LHCN-M2 (cell line): ENCODE data around the gene ANO6. TPM values are rescaled to one million over a fixed set of nuclear protein-coding genes. Genes with fewer than 3 reads are reported as not detected.
"Not testable (repeated sequence)": the region's sequence is repeated elsewhere in the genome, so short reads cannot be mapped to it uniquely, and the experiment has no call there.

Experiments used
- DNase-seq: peaks from one replicate; pipeline ENCODE4 v3.0.0-alpha.2; 2012; ENCODE audit warnings: low read depth
- total RNA-seq: library from RNA; depleted of rRNA; stranded (reverse); fragments of >200 nt; gene quantifications from 2 replicates; pipeline ENCODE4 v1.2.3, GENCODE V29; 2014

ANO6 gene
- total RNA-seq, 1 experiment from 2014 or later, result 50.0 TPM

DNA sequence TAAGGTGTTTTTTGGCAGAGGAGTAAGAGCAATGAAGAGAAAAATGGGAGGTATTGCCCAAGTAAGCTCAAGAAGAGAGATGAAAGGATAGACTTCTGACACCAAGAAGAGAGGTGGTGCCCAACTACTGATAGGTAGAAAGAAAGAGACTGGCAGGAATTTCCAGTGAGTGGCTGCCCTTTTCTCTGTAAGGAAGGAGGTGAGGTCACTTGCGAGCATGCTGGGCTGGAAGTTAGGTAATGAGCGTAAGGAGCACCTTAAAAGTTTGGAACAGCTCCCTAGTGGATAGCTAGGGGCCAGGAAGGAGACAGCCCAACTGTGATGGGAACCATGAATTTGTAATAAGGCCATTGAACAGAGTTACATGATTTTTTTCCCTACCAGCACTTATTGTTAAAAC is 127.0 kb downstream of the ANO6 start:
- no peak for DNase-seq

DNA sequence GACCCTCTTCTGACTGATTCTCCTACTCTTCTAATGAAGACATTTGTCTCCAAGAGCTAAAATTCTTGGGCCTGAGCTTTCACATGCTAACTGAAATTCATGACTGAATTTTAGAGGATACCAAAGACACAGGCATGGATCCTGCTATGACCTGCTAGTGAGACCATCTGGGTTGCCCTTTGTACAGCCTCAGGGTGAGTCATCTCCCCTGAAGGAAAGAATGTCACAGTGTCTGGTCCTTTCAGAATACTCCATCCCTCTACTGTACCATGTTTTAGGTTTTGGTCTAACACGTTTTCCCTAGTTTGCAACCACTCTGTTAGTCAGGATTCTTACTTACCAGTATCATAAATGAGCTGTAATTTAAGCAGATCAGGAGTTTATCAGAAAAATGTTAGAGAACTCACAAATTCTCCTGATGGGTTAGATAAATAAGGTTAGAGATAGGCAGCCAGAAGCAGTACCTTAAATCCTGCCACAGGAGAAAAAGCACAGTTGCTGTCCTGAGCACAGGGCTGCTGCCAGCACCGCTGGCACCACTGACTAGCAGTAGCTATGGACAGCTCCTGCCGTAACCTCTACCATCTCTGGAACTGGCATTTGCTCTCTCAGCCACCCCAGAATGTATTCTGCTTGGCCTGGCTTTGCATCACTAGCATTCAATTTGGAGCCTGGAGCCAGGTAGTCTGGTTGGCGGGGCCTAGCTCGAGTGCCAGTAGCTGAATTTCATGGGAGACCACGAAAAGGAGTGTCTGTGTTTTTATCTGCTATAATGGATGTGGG is 127.6 kb downstream of the ANO6 start:
- DNase-seq, result peak; percentile 64

DNA sequence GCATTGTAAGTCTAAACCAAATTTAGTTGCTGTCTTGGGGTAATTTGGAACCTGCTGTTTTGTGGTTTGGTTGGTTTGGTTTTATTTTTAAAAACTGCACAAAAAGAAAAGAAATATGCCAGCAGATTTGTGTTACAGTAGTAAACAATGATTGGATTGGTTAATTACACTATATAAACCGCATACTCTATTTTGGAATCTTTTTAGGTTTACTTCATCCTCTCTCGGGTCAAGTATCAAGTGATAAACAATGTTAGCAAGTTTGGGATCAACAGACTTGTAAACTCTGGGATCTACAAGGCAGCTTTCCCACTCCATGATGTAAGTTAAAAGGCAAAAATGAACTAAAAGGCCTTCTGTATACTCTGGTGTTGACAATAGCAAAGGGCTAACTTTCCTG is 132.4 kb downstream of the ANO6 start:
- no peak for DNase-seq

DNA sequence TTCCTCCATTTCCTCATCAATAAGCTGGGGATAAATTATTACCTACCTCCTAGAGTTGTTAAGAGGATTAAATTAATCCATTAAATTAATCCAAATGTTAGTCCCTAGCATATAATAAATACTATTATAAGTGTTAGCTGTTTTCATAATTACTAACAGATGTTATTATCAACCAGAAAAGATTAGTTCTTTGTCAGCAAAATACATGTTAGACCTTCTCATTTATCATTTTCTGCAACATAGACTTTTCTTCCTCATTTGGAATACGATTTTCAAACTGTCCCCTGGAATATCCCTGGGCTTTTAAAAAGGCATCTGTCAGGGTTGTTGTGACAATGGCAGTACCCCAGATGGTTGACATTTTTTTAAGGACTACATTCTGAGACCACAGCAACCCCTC is 133.1 kb downstream of the ANO6 start:
- DNase-seq, result no peak

DNA sequence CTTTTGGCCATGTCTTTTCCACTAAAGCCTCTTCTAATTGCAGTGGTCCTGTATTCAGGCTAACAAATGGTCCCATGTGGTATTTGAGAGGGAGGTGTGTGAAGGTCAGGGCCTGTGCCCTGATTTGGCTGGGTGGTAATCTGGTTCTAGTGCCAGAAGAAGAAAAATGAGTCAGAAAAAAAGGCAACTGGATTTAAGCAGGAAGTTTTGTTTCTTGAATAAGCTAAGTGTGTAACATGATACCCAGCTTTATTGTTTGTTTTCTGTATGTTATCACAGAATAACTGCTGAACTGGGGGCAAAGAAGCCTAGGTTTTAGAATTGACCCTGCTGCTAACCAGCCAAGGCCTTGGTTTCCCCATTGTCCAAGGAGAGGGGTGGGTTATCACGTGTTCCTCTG is 134.0 kb downstream of the ANO6 start:
- peak; percentile 76 for DNase-seq

DNA sequence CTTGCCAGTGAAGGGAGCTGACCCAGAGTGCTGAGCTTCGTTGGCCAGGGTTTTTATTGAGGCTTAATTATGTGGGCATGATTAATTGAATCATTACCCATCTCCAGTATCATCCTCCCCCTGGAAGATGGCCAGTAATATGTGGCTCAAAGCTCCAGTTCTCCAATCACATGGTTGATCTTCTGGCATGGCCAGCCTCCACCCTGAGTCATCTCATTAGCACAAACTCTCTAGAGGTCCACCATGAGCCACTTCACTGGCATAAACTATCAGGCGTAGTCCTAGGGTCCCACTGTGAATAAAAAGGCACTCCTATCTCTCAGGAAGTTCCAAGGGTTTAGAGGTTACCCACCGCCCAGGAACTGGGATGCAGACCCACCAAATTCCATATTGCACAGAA is 135.0 kb downstream of the ANO6 start:
- peak; percentile 26 for DNase-seq

DNA sequence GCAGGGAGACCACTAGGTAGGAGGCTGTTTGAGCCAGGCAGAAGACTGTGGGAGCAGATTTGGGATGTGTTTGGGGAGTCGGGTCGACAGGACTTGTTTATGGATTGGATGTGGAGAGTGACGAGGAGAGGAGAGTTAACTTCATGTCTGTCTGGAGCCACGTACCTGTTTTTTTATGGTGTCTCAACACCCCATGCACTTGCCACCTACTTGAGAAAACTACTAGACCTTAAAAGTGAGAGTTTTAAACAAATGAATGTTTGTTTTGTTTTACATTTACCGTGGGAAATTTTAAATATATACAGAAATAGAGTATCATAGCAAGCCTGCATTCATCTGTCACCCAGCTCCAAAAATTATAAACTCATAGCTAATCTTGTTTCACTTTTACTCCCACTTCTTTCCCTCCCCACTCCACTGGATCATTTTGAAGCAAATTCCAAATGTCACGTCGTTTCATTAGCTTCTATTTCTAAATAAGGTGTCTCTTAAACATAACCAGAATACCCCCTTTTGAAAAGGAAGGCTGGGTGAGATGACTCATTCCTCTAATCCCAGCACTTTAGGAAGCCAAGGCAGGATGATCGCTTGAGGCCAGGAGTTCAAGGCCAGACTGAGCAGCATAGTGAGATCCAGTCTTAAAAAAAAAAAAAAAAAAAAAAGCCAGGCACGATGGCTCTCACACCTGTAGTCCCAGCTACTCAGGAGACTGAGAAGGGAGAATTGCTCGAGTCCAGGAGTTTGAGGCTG is 136.2 kb downstream of the ANO6 start:
- no peak for DNase-seq

DNA sequence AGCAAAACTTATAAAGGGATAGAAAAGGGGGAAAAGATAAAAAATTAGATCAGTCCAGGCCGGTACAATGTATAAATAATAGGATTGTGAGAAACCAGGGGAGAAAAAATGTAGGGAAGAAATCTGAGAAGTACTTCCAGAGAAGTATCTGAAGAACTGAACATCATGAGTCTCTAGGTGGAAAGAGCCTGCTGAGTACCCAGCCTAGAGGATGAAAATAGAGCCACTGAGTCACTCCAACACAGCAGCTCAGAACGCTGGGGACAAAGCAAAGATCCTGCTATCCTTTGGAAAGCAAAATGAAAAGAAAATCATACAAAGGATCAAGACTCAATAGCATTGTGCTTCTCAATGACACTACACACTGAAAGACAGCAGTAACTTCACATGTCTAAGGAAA is 138.0 kb downstream of the ANO6 start:
- no peak for DNase-seq

DNA sequence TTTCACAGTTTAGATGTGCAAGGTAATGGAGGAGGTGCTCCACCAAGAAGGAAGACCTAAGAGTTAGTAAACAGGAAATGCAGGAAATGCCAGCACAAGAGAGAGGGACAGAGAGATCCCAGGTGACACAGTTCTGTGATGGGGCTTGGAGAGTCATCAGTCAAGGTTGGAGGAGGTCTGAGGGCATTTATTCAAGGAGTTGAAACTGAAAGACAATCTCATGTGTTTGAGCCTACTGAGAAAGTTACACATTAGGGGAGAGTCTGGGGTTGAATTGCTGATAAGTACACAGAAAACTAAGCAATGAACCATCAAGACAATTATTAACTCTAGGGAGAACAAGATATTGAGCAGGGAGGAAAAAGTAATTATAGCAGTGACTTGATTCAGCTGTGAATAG is 138.5 kb downstream of the ANO6 start:
- DNase-seq, result no peak

DNA sequence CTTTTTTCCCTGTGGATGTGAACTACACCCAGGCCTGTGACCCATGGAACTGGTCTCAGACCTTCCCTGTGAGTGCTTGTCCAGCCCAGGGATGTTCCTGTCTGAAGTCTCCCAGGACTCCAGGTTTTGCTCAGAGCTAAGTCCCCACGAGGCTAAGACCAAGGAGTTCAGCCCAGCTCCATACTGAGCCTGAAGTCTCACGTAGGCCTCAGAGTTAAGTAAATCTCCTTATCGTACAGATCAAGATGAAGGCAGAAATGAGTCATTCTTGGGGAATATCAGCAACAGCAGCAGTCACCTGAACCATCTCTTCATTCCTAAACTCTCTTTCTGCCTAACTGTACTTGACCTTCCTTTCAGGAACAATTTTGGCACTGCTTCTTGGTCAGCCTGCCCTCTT is 139.8 kb downstream of the ANO6 start:
- DNase-seq, result no peak

DNA sequence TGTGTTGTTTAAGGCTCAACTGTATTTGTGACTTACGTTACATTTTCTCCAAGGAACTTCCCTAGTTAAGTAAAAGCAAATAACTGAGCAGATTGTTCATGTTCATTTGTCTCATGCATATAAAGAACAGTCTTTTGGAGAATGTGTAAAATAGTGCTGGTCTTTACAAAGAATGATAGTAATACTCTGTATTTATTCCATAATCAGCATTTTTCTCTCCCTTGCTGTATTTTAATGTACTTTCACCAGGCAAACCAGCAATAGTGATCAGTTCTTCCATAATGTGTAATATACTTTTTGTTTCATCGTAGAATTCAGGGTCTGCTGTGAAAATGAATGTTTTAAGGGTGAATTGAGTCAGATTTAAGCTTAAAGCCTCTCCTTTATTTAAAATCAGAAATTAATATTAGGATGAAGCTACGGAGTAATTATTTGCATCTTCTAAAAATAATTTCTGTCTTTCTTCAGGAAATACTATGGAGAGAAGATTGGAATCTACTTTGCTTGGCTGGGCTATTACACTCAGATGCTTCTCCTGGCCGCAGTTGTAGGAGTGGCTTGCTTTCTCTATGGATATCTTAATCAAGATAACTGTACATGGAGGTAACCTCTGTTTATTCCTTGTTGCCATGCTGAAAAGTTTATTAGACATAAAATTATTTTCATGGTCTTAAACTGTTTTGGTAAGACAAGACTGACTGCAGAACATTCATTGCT is 141.1 kb downstream of the ANO6 start:
- DNase-seq, result no peak

DNA sequence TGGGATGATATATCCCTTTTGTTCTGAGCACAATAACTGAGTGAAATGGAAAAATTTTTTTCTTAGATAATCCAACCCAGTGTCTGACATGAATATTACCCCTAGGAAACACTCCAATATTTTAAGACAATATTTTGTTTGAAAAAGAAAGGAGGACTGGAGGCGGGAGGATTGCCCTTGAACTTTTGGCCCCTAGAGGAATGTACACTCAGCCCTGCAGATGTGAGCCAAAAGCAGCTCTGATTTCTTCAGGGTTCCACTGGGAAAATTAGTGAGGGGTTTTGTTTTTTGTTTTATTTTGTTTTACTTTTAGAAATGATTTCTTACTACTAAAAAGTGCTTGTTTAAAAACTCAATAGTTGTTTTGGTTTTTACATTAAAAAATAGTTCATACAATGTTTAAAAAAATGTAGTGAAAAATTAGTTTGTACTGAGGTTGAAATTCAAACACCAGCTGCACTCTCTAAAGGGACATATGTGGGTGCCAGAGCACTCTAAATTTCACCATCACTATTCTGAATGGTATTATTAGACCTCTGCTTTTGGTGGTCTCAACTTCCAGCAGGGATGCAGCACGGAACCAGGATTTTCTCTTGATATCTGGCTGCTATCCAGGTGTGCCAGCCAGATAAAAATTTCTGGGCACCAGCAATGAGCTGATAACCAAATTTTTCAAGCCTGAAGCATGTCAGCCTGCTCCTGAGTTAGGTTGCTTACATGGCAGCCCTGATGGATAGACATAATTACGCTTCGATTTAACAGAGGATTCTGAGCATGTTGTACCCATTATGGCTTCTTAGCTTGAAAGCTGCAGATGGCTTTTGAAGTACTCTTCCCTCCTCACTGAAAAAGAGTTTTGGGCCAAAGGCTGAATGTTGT is 141.9 kb downstream of the ANO6 start:
- peak; percentile 20 for DNase-seq

DNA sequence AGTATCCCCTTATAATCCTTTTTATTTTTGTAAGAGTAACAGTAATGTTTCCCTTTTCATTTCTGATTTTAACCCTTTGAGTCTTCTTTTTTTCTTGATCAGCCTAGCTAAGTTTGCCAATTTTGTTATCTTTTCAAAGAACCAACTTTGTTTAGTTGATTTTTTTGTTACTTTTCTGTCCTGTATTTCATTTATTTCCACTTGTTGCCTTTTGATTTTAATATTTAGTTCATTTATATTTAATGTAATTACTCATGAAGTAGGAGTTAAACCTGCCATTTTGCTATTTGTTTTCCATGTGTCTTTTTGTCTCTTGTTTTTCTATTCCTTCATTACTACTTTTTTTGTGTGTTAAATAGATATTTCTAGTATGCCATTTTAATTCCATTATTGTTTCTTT is 146.4 kb downstream of the ANO6 start:
- no peak for DNase-seq

DNA sequence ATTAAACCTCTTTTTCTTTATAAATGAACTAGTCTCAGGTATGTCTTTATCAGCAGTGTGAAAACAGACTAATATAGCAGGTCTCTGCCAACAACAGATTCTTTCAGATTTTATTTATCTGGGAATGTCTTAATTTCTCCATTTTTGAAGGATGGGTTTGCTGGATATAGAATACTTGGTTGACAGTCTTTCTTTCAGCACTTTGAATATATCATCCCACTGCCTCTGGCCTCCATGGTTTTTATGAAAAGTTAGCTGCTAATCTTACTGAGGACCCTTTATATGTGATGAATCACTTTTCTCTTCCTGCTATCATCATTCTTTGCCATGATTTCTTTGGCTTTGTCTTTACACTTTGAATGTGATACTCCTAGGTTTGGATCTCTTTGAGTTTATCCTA is 148.0 kb downstream of the ANO6 start:
- no peak for DNase-seq

DNA sequence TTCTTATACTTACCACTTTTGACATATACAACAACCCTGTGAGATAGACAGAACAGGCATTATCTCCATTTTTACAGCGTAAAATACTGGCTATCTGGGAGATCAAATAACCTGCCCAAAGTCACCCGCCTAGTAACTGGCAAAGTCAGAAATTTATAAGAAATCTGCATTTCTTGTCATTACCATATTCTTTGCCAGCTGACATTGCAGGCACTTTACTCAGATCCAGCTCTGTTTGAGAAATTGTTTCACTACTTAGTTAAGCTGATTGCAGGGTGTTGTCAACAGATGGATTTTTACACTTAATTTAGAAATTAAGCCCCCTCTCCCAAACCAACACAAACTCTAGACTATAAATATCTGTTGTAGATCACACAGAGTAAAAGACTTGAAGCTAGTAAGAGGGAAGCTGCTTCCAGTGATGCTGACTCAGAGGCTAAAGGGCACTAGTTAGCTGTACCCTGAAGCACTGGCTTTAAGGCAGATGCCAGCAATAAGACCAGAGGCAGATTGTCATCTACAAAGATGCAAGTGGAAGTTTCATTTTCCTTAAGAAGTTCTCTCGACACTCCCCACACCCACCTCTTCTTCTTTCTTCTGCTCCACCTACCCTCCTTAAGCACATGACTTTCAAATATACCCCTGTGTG is 153.1 kb downstream of the ANO6 start:
- DNase-seq, result peak; percentile 74

DNA sequence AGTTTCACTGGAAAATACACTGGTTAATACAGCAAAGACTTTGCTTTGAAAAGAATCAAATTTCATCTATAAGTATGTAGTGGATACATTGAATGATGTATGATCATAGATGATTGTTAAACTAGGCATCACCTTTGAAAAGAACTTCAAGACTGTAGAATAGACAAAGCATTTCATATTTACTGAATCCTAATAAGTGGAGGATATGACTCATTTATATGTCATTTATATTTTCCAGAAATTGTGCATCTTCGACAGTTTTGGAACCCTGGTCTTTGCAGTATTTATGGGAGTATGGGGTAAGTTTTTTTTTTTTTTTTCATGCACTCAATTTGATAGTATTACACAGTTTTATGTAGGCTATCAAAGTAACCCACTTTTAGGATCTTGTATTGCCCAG is 161.9 kb downstream of the ANO6 start:
- DNase-seq, result peak; percentile 31

DNA sequence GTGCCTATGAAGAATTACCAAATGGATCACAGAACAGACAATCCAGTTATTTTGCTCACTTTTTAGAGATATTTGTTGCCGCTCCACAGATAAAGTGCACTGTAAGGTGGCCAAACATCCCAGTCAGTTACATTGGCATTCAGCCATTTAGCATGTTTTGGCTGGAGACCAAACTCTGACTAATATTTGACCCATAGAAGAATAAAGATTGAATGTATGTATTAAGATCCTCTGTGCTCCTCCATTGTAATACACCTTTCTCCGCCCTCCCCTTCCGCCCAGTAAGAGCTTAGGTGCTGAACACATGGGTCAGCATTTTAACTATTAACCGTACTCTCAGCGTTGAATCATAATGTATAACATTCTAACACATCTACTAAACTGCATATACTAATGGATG is 163.4 kb downstream of the ANO6 start:
- peak; percentile 5 for DNase-seq

DNA sequence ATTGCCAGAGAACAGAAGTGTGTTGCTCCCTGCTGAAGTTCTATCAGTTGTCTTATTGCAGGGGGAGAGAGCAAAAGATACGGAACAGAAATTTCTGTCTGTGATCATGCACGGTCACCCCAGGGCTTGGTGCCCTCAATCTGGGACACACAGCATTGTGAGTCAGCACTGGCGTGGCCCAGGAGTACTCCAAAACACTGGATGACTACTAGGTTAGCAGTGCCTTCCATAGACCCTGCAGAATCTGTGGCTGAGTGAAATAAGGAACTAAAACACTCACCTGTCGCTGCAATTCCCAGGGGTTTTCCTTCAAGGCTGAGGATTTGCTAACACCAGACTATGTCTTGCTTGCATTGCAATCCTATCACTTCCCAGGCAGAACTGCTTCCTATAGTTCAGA is 165.5 kb downstream of the ANO6 start:
- peak; percentile 26 for DNase-seq

DNA sequence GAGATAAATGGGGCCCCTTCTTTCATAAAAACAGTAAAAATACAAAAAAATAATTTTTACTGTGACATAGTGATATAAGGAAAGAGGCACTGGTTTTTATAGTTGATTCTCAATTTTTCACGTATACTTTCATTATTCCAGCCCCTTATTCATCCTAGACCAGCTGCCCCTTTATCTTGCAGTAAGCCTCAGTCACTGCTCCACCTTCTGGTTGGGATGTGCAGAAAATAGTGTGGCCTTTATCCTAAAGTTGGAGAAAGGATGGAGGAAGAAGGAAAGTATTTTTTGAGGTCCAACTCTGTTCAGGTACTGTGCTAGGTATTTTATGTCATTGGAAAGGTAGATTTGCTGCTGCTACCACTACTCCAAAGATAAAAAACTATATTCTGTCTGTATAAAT is 172.7 kb downstream of the ANO6 start:
- DNase-seq, result peak; percentile 48

DNA sequence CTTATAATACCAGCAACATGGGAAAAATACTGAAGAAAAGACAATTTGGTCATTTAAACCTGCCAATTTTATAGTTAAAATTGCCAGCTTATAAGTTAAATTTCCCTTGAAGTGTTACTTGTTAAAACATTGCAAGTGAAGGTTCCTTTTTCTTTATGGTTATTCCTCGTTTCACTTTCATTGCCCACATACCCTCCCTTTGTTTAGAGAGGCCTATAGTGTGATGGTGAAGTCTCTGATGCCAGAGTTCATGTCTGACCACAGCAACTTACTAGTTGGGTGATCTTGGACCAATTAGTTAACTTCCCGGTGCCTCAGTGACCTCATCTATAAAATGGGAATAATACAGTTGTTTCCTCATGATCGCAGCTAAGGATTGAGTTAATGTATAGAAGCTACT is 173.5 kb downstream of the ANO6 start:
- DNase-seq, result no peak

DNA sequence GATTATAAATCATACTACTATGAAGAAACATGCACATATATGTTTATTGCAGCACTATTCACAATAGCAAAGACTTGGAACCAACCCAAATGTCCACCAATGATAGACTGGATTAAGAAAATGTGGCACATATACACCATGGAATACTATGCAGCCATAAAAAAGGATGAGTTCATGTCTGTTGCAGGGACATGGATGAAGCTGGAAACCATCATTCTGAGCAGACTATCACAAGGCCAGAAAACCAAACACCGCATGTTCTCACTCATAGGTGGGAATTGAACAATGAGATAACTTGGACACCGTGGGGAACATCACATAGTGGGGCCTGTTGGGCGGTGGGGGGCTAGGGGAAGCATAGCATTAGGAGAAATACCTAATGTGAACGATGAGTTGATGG is 181.6 kb downstream of the ANO6 start:
- DNase-seq, result not testable (repeated sequence)
